ENCODE results near the gene USP8.

- no peak for TF ChIP-seq CTCF (IDR thresholded peaks at IDR 0.05)
- no peak for TF ChIP-seq EZH2 (IDR thresholded peaks at IDR 0.05; ENCODE audit: borderline replicate concordance, insufficient read depth, low read depth, low read length, poor library complexity, severe bottlenecking)
Observed at GRCh38 chr15:50440932-50441331, 16.7 kb downstream of the USP8 start.

Data from B cell (primary cell).